HG02981 (cell line): Measurements from ENCODE around the gene CXCR5.

Experiments
- ATAC-seq: cut with Tn5 transposase; IDR thresholded peaks from one replicate; pipeline ENCODE4 v1.9.1; 2021; ENCODE audit warnings: mild to moderate bottlenecking, moderate library complexity; ENCODE audit not compliant: unreplicated experiment

CXCR5 gene

GRCh38 chr11:118924591-118925585 is 41.2 kb downstream of the CXCR5 start:
- ATAC-seq: no peak

GRCh38 chr11:118927554-118928100 is 43.9 kb downstream of the CXCR5 start:
- no peak for ATAC-seq

- ATAC-seq: peak; percentile 35
These were observed 44.6 kb downstream of the CXCR5 start for GRCh38 chr11:118928101-118928869.

- ATAC-seq: no peak
These were observed 45.3 kb downstream of the CXCR5 start for GRCh38 chr11:118928870-118929500.

GRCh38 chr11:118929501-118930093 is 45.9 kb downstream of the CXCR5 start:
- ATAC-seq: no peak

- ATAC-seq: no peak
These were observed 46.5 kb downstream of the CXCR5 start for GRCh38 chr11:118930094-118930712.

GRCh38 chr11:118931571-118931970 is 47.9 kb downstream of the CXCR5 start:
- no peak for ATAC-seq

GRCh38 chr11:118933486-118933885 is 49.8 kb downstream of the CXCR5 start:
- ATAC-seq: no peak

- ATAC-seq: no peak
These were observed 51.7 kb downstream of the CXCR5 start for GRCh38 chr11:118935376-118935775.

GRCh38 chr11:118938491-118939403 is 55.1 kb downstream of the CXCR5 start:
- ATAC-seq: no peak

GRCh38 chr11:118939404-118939915 is 55.8 kb downstream of the CXCR5 start:
- no peak for ATAC-seq

- ATAC-seq: no peak
These were observed 56.4 kb downstream of the CXCR5 start for GRCh38 chr11:118939953-118940598.

GRCh38 chr11:118947091-118947490 is 63.4 kb downstream of the CXCR5 start:
- no peak for ATAC-seq
